ENCODE results near the gene RERG.

- no peak for TF ChIP-seq CTCF (IDR thresholded peaks at IDR 0.05)
- TF ChIP-seq POLR2A (IDR thresholded peaks at IDR 0.05): no peak
These were observed 65.9 kb downstream of the RERG start for GRCh38 chr12:15155271-15155670.
